GM12878 (cell line): ENCODE measurements around the gene NAV3. TPM values are rescaled to one million over a fixed set of nuclear protein-coding genes. Genes with fewer than 3 reads are reported as not detected.

Experiments
- ATAC-seq: fragments of 200-7000 bp; cut with Tn5 transposase; 3 replicates; pipeline ENCODE4 v1.9.1; 2020; ENCODE audit warnings: mild to moderate bottlenecking, moderate library complexity
- BruUV-seq: library from RNA; stranded (reverse); fragments of 400-500 nt; replicated peaks from 2 replicates; lab custom pipeline; 2021; lab: Mats Ljungman, UMichigan
- CTCF ChIA-PET: fragments of 300-600 bp; sonication (Branson Sonifier 250); formaldehyde crosslinking; extraction: SDS; loops from one replicate; lab custom pipeline; 2021; ENCODE audit warnings: inconsistent platforms; lab: Yijun Ruan, JAX
- POLR2A ChIA-PET: fragments of 350-600 bp; formaldehyde crosslinking; extraction: SDS; loops from one replicate; lab custom pipeline; 2021; ENCODE audit warnings: inconsistent platforms; lab: Charles Lee
- RAD21 ChIA-PET: fragments of 300-600 bp; sonication (Branson Sonifier 250); formaldehyde crosslinking; loops from one replicate; lab custom pipeline; 2023; ENCODE audit warnings: antibody characterized with exemption; ENCODE audit not compliant: unreplicated experiment; lab: Charles Lee
- SMC1A ChIA-PET: fragments of 300-600 bp; sonication (Branson Sonifier 250); formaldehyde crosslinking; loops from one replicate; lab custom pipeline; 2023; ENCODE audit not compliant: unreplicated experiment, uncharacterized antibody; lab: Charles Lee
- DNase-seq: peaks from one replicate; pipeline ENCODE4 v3.0.0-alpha.2; 2011; ENCODE audit warnings: low read depth, low spot score
- FAIRE-seq: peaks from 3 replicates; lab custom pipeline; 2011; peaks lifted over from hg19 to GRCh38; lab: Jason Lieb, UNC
- H2AFZ ChIP-seq: 2 replicates; pipeline ENCODE4 v1.6.0; 2011; ENCODE audit warnings: low read depth, low read length, control low read depth; ENCODE audit not compliant: control insufficient read depth
- H3K27ac ChIP-seq: 2 replicates; pipeline ENCODE4 v1.5.1; 2011; ENCODE audit warnings: control low read depth; ENCODE audit not compliant: control insufficient read depth, insufficient read depth
- H3K27me3 ChIP-seq, 2 experiments: replicated peaks in 1 of 2; 2 replicates each; pipeline versions ENCODE4 v1.6.0 to v1.6.1; 2011; ENCODE audit warnings: low read length in 1 of 2; ENCODE audit not compliant: control insufficient read depth in 2 of 2, insufficient read depth in 2 of 2
- H3K36me3 ChIP-seq, 2 experiments: 2 replicates each; pipeline ENCODE4 v1.5.1; 2011; ENCODE audit warnings: low read length in 1 of 2; ENCODE audit not compliant: control insufficient read depth in 2 of 2, insufficient read depth in 2 of 2
- H3K4me1 ChIP-seq: 2 replicates; pipeline ENCODE4 v1.6.1; 2011; ENCODE audit warnings: mild to moderate bottlenecking, low read length, moderate library complexity, mixed read lengths; ENCODE audit not compliant: control insufficient read depth, insufficient read depth
- H3K4me2 ChIP-seq: 2 replicates; pipeline ENCODE4 v1.6.0; 2011; ENCODE audit warnings: control low read depth; ENCODE audit not compliant: control insufficient read depth, insufficient read depth
- H3K4me3 ChIP-seq: fragments of 200-600 bp; sonication (generic); 2 replicates; pipeline ENCODE4 v1.5.1; 2016
- H3K79me2 ChIP-seq: 2 replicates; pipeline ENCODE4 v1.6.0; 2011; ENCODE audit warnings: low read length; ENCODE audit not compliant: control insufficient read depth, insufficient read depth
- H3K9ac ChIP-seq: 2 replicates; pipeline ENCODE4 v1.8.0; 2011; ENCODE audit warnings: low read length, control low read depth, mixed read lengths; ENCODE audit not compliant: control insufficient read depth, insufficient read depth
- H3K9me3 ChIP-seq: replicated peaks from 3 replicates; pipeline ENCODE4 v1.5.1; 2011; ENCODE audit warnings: mild to moderate bottlenecking, low read length; ENCODE audit not compliant: control insufficient read depth, insufficient read depth
- H4K20me1 ChIP-seq: 2 replicates; pipeline ENCODE4 v1.6.0; 2011; ENCODE audit not compliant: control insufficient read depth, insufficient read depth
- HDAC6 ChIP-seq: fragments of 200-600 bp; sonication (generic); IDR thresholded peaks from one replicate; pipeline ENCODE4 v1.8.0; 2017; ENCODE audit warnings: antibody characterized with exemption; ENCODE audit not compliant: unreplicated experiment
- IRF3 ChIP-seq: fragments of 450-650 bp; IDR thresholded peaks from 2 replicates; pipeline ENCODE4 v1.6.1; 2014; ENCODE audit warnings: mild to moderate bottlenecking
- MAX ChIP-seq: IDR thresholded peaks from 2 replicates; pipeline ENCODE4 v1.6.1; 2012; ENCODE audit warnings: low read depth, low read length, improper control_type of control experiment
- MEF2A ChIP-seq: IDR thresholded peaks from 2 replicates; pipeline ENCODE4 v1.6.1; 2011; ENCODE audit warnings: low read depth, mild to moderate bottlenecking, low read length, moderate library complexity; ENCODE audit not compliant: insufficient read depth
- ZNF384 ChIP-seq: IDR thresholded peaks from 2 replicates; pipeline ENCODE4 v1.6.1; 2012; ENCODE audit warnings: low read depth, mild to moderate bottlenecking, low read length, improper control_type of control experiment, borderline replicate concordance
- ZSCAN29 ChIP-seq: fragments of 450-650 bp; IDR thresholded peaks from 2 replicates; pipeline ENCODE4 v1.6.1; 2017; ENCODE audit warnings: mild to moderate bottlenecking, moderate library complexity
- WGBS: methylation state at CpG from one replicate; pipeline ENCODE4 v1.1.6; 2016; ENCODE audit warnings: low lambda C conversion rate; ENCODE audit not compliant: insufficient replicate concordance, insufficient coverage; ENCODE audit errors: missing lambda C conversion rate; 5-methylcytosine and 5-hydroxymethylcytosine counted together
- in situ Hi-C: fragments of 300-500 bp; cut with MboI; formaldehyde crosslinking; loops from 9 replicates; pipeline ENCODE4 v1.14.3; 2018; ENCODE audit warnings: mixed read lengths
- intact Hi-C: fragments of 100-400 bp; cut with micrococcal nuclease; formaldehyde crosslinking; loops from one replicate; pipeline ENCODE4 v1.14.2; 2022; ENCODE audit not compliant: unreplicated experiment
- polyA plus RNA-seq, 11 experiments: library from polyadenylated mRNA; depleted of rRNA in 4 of 11; unstranded in 6 of 11; stranded (reverse) in 5 of 11; fragments of >200 nt; fragmentation: Nextera tagmentation in 4 of 11; fragmentation: Illumina TruSeq in 1 of 11; extraction: Ambion mirVana in 4 of 11; extraction: Trizol in 1 of 11; gene quantifications; 1 replicate in 1 of 11; 2 replicates in 10 of 11; pipeline versions ENCODE4 v1.2.1 to v1.2.3, GENCODE V29; 2011 to 2016; ENCODE audit warnings: inconsistent platforms in 2 of 11, missing spikeins in 2 of 11, low read depth in 1 of 11
- total RNA-seq, 4 experiments: library from RNA; depleted of rRNA in 3 of 4; stranded (reverse); fragments of >200 nt in 3 of 4; fragmentation: Illumina TruSeq in 1 of 4; extraction: Trizol in 1 of 4; gene quantifications; 2 replicates each; pipeline versions ENCODE4 v1.2.1 to v1.2.3, GENCODE V29; 2013 to 2021

The NAV3 gene
- total and polyA plus RNA-seq, 10 of the 15 experiments (the other 5 are each of a cell fraction or from before 2014, with no cell fraction given): 0.05 to 0.51 (median 0.22) TPM; not detected in 1

GRCh38 chr12:78038541-78038940 is 207.8 kb downstream of the NAV3 start:
- no peaks in the 10 kb centered on the region for H3K36me3 ChIP-seq
- H4K20me1 ChIP-seq: no peaks in the 10 kb centered on the region
- H2AFZ ChIP-seq: no peak overlapping the region
- POLR2A ChIA-PET: no interaction called here
- RAD21 ChIA-PET: interaction anchor here (0.8 to 2.6 kb wide), 3 partner anchors 79 to 120 kb away, joined by 3 to 24 read pairs (median 7); no protein-coding TSS in a partner anchor
- H3K27ac ChIP-seq: no peak overlapping the region
- CTCF ChIA-PET: interaction anchor here (1.1 to 5.4 kb wide), 4 partner anchors 16 to 83 kb away, joined by 4 to 47 read pairs (median 6); no protein-coding TSS in a partner anchor
- H3K27me3 ChIP-seq: no peaks in the 10 kb centered on the region; a peak in 1 of 4 replicates
- 0% methylated on average over 1 of the region's 1 CpG for WGBS
- H3K9ac ChIP-seq: no peak overlapping the region
- BruUV-seq: no TSS peak
- in situ Hi-C loops (no loop called here), intact Hi-C loops (no loop called here)
- H3K4me1 ChIP-seq: no peaks in the 10 kb centered on the region
- no peak for ATAC-seq
- H3K79me2 ChIP-seq: no peaks in the 10 kb centered on the region
- no peak for FAIRE-seq
- no peaks in the 10 kb centered on the region for H3K9me3 ChIP-seq
- TF ChIP-seq IRF3 (no peak), HDAC6 (no peak), ZNF384 (no peak), MEF2A (no peak), ZSCAN29 (no peak), MAX (no peak)
- no peak for DNase-seq
- SMC1A ChIA-PET: interaction anchor here (1.5 to 2.1 kb wide), 3 partner anchors 79 to 83 kb away, joined by 7 read pairs; no protein-coding TSS in a partner anchor
- H3K4me3 ChIP-seq: no peak overlapping the region
- no peak overlapping the region for H3K4me2 ChIP-seq
